ENCODE results near the gene KIF13A.
A peak's percentile ranks its signal among the peaks of the same experiment; 100 is the strongest.
"Not testable (repeated sequence)": the region's sequence is repeated elsewhere in the genome, so short reads cannot be mapped to it uniquely, and the experiment has no call there.

The KIF13A gene

GRCh38 chr6:17894905-17895304 lies 92.5 kb downstream of the KIF13A start:
- DNase-seq = no peak

- DNase-seq = no peak
Observed at GRCh38 chr6:17894191-17894590, 93.2 kb downstream of the KIF13A start.

- DNase-seq = no peak
Observed at GRCh38 chr6:17892097-17892686, 95.2 kb downstream of the KIF13A start.

GRCh38 chr6:17890309-17890708 lies 97.1 kb downstream of the KIF13A start:
- no peak for DNase-seq

- DNase-seq = not testable (repeated sequence)
Observed at GRCh38 chr6:17889777-17890176, 97.7 kb downstream of the KIF13A start.

GRCh38 chr6:17886891-17887290 lies 100.5 kb downstream of the KIF13A start:
- DNase-seq = no peak

- no peak for DNase-seq
Observed at GRCh38 chr6:17885889-17886576, 101.4 kb downstream of the KIF13A start.

GRCh38 chr6:17884498-17885478 lies 102.6 kb downstream of the KIF13A start:
- DNase-seq = no peak

GRCh38 chr6:17883665-17884497 lies 103.6 kb downstream of the KIF13A start:
- no peak for DNase-seq

- DNase-seq = no peak
Observed at GRCh38 chr6:17881085-17881858, 106.2 kb downstream of the KIF13A start.

GRCh38 chr6:17879184-17879583 lies 108.3 kb downstream of the KIF13A start:
- peak; percentile 28 for DNase-seq

- DNase-seq = no peak
Observed at GRCh38 chr6:17878734-17879133, 108.7 kb downstream of the KIF13A start.

- DNase-seq = no peak
Observed at GRCh38 chr6:17877895-17878440, 109.5 kb downstream of the KIF13A start.

- DNase-seq = peak; percentile 62
Observed at GRCh38 chr6:17877196-17877894, 110.1 kb downstream of the KIF13A start.

GRCh38 chr6:17874753-17875152 lies 112.7 kb downstream of the KIF13A start:
- no peak for DNase-seq

GRCh38 chr6:17872908-17873307 lies 114.5 kb downstream of the KIF13A start:
- no peak for DNase-seq

- no peak for DNase-seq
Observed at GRCh38 chr6:17871836-17872235, 115.6 kb downstream of the KIF13A start.

- no peak for DNase-seq
Observed at GRCh38 chr6:17871189-17871519, 116.3 kb downstream of the KIF13A start.

- no peak for DNase-seq
Observed at GRCh38 chr6:17870300-17871188, 116.9 kb downstream of the KIF13A start.

GRCh38 chr6:17869753-17870050 lies 117.7 kb downstream of the KIF13A start:
- DNase-seq = no peak

All from right hindlimb (tissue), 1 donor.